ENCODE measurements around the gene PRKAR1B.

PRKAR1B gene

GRCh38 chr7:572416-573268 is 154.4 kb downstream of the PRKAR1B start:
- H3K27me3 ChIP-seq (ENCODE audit: control insufficient read depth, insufficient read depth, low read length), result peaks cover 74% of the 10 kb centered on the region
- H3K4me1 ChIP-seq (ENCODE audit: control insufficient read depth, insufficient read depth, low read length), result peaks cover 38% of the 10 kb centered on the region
- no peaks in the 10 kb centered on the region for H3K9me3 ChIP-seq (replicated peaks; ENCODE audit: low read length)
- no peak overlapping the region for H3K4me3 ChIP-seq (ENCODE audit: low read length)
- no peaks in the 10 kb centered on the region for H3K36me3 ChIP-seq (ENCODE audit: insufficient read depth, low read length)
- H3K4me2 ChIP-seq (ENCODE audit: low read length), result no peak overlapping the region
- H3K9ac ChIP-seq (ENCODE audit: low read depth, low read length), result no peak overlapping the region

- H3K27me3 ChIP-seq (ENCODE audit: control insufficient read depth, insufficient read depth, low read length), result peaks cover 73% of the 10 kb centered on the region
- H3K36me3 ChIP-seq (ENCODE audit: insufficient read depth, low read length), result no peaks in the 10 kb centered on the region
- no peaks in the 10 kb centered on the region for H3K9me3 ChIP-seq (replicated peaks; ENCODE audit: low read length)
- no peak overlapping the region for H3K9ac ChIP-seq (ENCODE audit: low read depth, low read length)
- peaks cover 38% of the 10 kb centered on the region for H3K4me1 ChIP-seq (ENCODE audit: control insufficient read depth, insufficient read depth, low read length)
- no peak overlapping the region for H3K4me2 ChIP-seq (ENCODE audit: low read length)
- no peak overlapping the region for H3K4me3 ChIP-seq (ENCODE audit: low read length)
Measured at GRCh38 chr7:571718-572415, 155.2 kb downstream of the PRKAR1B start.

- no peak overlapping the region for H3K9ac ChIP-seq (ENCODE audit: low read depth, low read length)
- no peaks in the 10 kb centered on the region for H3K36me3 ChIP-seq (ENCODE audit: insufficient read depth, low read length)
- H3K9me3 ChIP-seq (replicated peaks; ENCODE audit: low read length), result no peaks in the 10 kb centered on the region
- peaks cover 38% of the 10 kb centered on the region for H3K4me1 ChIP-seq (ENCODE audit: control insufficient read depth, insufficient read depth, low read length)
- H3K4me3 ChIP-seq (ENCODE audit: low read length), result no peak overlapping the region
- H3K4me2 ChIP-seq (ENCODE audit: low read length), result no peak overlapping the region
- H3K27me3 ChIP-seq (ENCODE audit: control insufficient read depth, insufficient read depth, low read length), result peaks cover 68% of the 10 kb centered on the region
Measured at GRCh38 chr7:571096-571717, 155.9 kb downstream of the PRKAR1B start.

GRCh38 chr7:570801-571070 is 156.3 kb downstream of the PRKAR1B start:
- Histone ChIP-seq H3K4me3 (ENCODE audit: low read length) (no peak overlapping the region), H3K9me3 (replicated peaks; ENCODE audit: low read length) (no peaks in the 10 kb centered on the region), H3K9ac (ENCODE audit: low read depth, low read length) (no peak overlapping the region), H3K4me1 (ENCODE audit: control insufficient read depth, insufficient read depth, low read length) (peaks cover 38% of the 10 kb centered on the region), H3K36me3 (ENCODE audit: insufficient read depth, low read length) (no peaks in the 10 kb centered on the region), H3K27me3 (ENCODE audit: control insufficient read depth, insufficient read depth, low read length) (peaks cover 63% of the 10 kb centered on the region), H3K4me2 (ENCODE audit: low read length) (no peak overlapping the region)

GRCh38 chr7:569996-570800 is 156.9 kb downstream of the PRKAR1B start:
- Histone ChIP-seq H3K4me3 (ENCODE audit: low read length) (no peak overlapping the region), H3K9me3 (replicated peaks; ENCODE audit: low read length) (no peaks in the 10 kb centered on the region), H3K4me1 (ENCODE audit: control insufficient read depth, insufficient read depth, low read length) (peaks cover 36% of the 10 kb centered on the region), H3K36me3 (ENCODE audit: insufficient read depth, low read length) (no peaks in the 10 kb centered on the region), H3K4me2 (ENCODE audit: low read length) (no peak overlapping the region), H3K9ac (ENCODE audit: low read depth, low read length) (no peak overlapping the region), H3K27me3 (ENCODE audit: control insufficient read depth, insufficient read depth, low read length) (peaks cover 61% of the 10 kb centered on the region)

- Histone ChIP-seq H3K36me3 (ENCODE audit: insufficient read depth, low read length) (no peaks in the 10 kb centered on the region), H3K9ac (ENCODE audit: low read depth, low read length) (no peak overlapping the region), H3K9me3 (replicated peaks; ENCODE audit: low read length) (no peaks in the 10 kb centered on the region), H3K4me2 (ENCODE audit: low read length) (no peak overlapping the region), H3K27me3 (ENCODE audit: control insufficient read depth, insufficient read depth, low read length) (peaks cover 58% of the 10 kb centered on the region), H3K4me3 (ENCODE audit: low read length) (no peak overlapping the region), H3K4me1 (ENCODE audit: control insufficient read depth, insufficient read depth, low read length) (peaks cover 36% of the 10 kb centered on the region)
Measured at GRCh38 chr7:569071-569855, 157.8 kb downstream of the PRKAR1B start.

GRCh38 chr7:568031-568951 is 158.8 kb downstream of the PRKAR1B start:
- no peak overlapping the region for H3K4me3 ChIP-seq (ENCODE audit: low read length)

GRCh38 chr7:567305-567883 is 159.7 kb downstream of the PRKAR1B start:
- Histone ChIP-seq H3K4me3 (ENCODE audit: low read length) (no peak overlapping the region), H3K4me2 (ENCODE audit: low read length) (no peak overlapping the region), H3K36me3 (ENCODE audit: insufficient read depth, low read length) (no peaks in the 10 kb centered on the region), H3K9ac (ENCODE audit: low read depth, low read length) (no peak overlapping the region), H3K4me1 (ENCODE audit: control insufficient read depth, insufficient read depth, low read length) (peaks cover 18% of the 10 kb centered on the region), H3K9me3 (replicated peaks; ENCODE audit: low read length) (no peaks in the 10 kb centered on the region), H3K27me3 (ENCODE audit: control insufficient read depth, insufficient read depth, low read length) (peaks cover 40% of the 10 kb centered on the region)

More at GRCh38 chr7:568031-568951, 158.8 kb downstream of the PRKAR1B start:
- H3K4me2 ChIP-seq (ENCODE audit: low read length), result no peak overlapping the region
- peaks cover 49% of the 10 kb centered on the region for H3K27me3 ChIP-seq (ENCODE audit: control insufficient read depth, insufficient read depth, low read length)
- H3K9ac ChIP-seq (ENCODE audit: low read depth, low read length), result no peak overlapping the region
- H3K4me1 ChIP-seq (ENCODE audit: control insufficient read depth, insufficient read depth, low read length), result peaks cover 27% of the 10 kb centered on the region
- no peaks in the 10 kb centered on the region for H3K9me3 ChIP-seq (replicated peaks; ENCODE audit: low read length)
- no peaks in the 10 kb centered on the region for H3K36me3 ChIP-seq (ENCODE audit: insufficient read depth, low read length)

- Histone ChIP-seq H3K9ac (ENCODE audit: low read depth, low read length) (no peak overlapping the region), H3K4me2 (ENCODE audit: low read length) (no peak overlapping the region), H3K27me3 (ENCODE audit: control insufficient read depth, insufficient read depth, low read length) (peaks cover 36% of the 10 kb centered on the region), H3K4me3 (ENCODE audit: low read length) (no peak overlapping the region), H3K9me3 (replicated peaks; ENCODE audit: low read length) (no peaks in the 10 kb centered on the region), H3K4me1 (ENCODE audit: control insufficient read depth, insufficient read depth, low read length) (peaks cover 18% of the 10 kb centered on the region), H3K36me3 (ENCODE audit: insufficient read depth, low read length) (no peaks in the 10 kb centered on the region)
Measured at GRCh38 chr7:566100-566499, 161.0 kb downstream of the PRKAR1B start.
